SU-DHL-6 (cell line): Measurements from ENCODE around the gene TMEM182.

Experiments
- H2AFZ ChIP-seq: fragments of 200-600 bp; sonication (generic); 2 replicates; pipeline ENCODE4 v1.6.1; 2014; ENCODE audit warnings: low read depth, mild to moderate bottlenecking, moderate library complexity, mixed read lengths, antibody characterized with exemption, low read length; ENCODE audit not compliant: severe bottlenecking
- H3F3A ChIP-seq: fragments of 200-600 bp; shearing (Covaris generic); 2 replicates; pipeline ENCODE4 v1.6.0; 2016; ENCODE audit warnings: antibody characterized with exemption, mild to moderate bottlenecking; ENCODE audit not compliant: insufficient read depth
- H3K27ac ChIP-seq: fragments of 200-600 bp; sonication (generic); 2 replicates; pipeline ENCODE4 v1.5.1; 2016; ENCODE audit warnings: low read depth, mild to moderate bottlenecking, low read length, moderate library complexity, mixed read lengths
- H3K27me3 ChIP-seq: fragments of 200-600 bp; sonication (generic), shearing (Covaris generic); 2 replicates; pipeline ENCODE4 v1.6.0; 2014; ENCODE audit warnings: mild to moderate bottlenecking, low read length
- H3K36me3 ChIP-seq: fragments of 200-600 bp; sonication (generic); 2 replicates; pipeline ENCODE4 v1.6.1; 2014; ENCODE audit warnings: mild to moderate bottlenecking, low read length, mixed read lengths
- H3K4me2 ChIP-seq: fragments of 300-600, 200-600 bp; shearing (Covaris generic), sonication (generic); 2 replicates; pipeline ENCODE4 v1.6.0; 2014; ENCODE audit warnings: low read length, low read depth, mild to moderate bottlenecking; ENCODE audit not compliant: poor library complexity, severe bottlenecking
- H3K4me3 ChIP-seq: fragments of 200-600 bp; sonication (generic); 2 replicates; pipeline ENCODE4 v1.5.1; 2014; ENCODE audit warnings: antibody characterized with exemption, low read length, mild to moderate bottlenecking, mixed read lengths; ENCODE audit not compliant: insufficient read depth, poor library complexity, severe bottlenecking
- H3K79me2 ChIP-seq: fragments of 200-600 bp; sonication (generic); 2 replicates; pipeline ENCODE4 v1.6.1; 2014; ENCODE audit warnings: mild to moderate bottlenecking, low read length, moderate library complexity; ENCODE audit not compliant: insufficient read depth
- H3K9ac ChIP-seq: fragments of 200-600 bp; sonication (generic); 2 replicates; pipeline ENCODE4 v1.7.0; 2014; ENCODE audit warnings: mild to moderate bottlenecking, low read length
- H3K9me2 ChIP-seq: fragments of 200-600 bp; sonication (generic); replicated peaks from 2 replicates; pipeline ENCODE4 v1.6.1; 2014; ENCODE audit warnings: low read length; ENCODE audit not compliant: insufficient read depth
- H3K9me3 ChIP-seq: fragments of 200-600 bp; sonication (generic); 2 replicates; pipeline ENCODE4 v1.6.1; 2014; ENCODE audit warnings: low read length, mixed read lengths; ENCODE audit not compliant: insufficient read depth
- H4K20me1 ChIP-seq: fragments of 200-600 bp; sonication (generic); 2 replicates; pipeline ENCODE4 v1.6.1; 2014; ENCODE audit warnings: low read depth, mild to moderate bottlenecking, antibody characterized with exemption, low read length, moderate library complexity, mixed read lengths
- EZH2phosphoT487 ChIP-seq: fragments of 200-600 bp; sonication (generic), shearing (Covaris generic); conservative IDR thresholded peaks from 2 replicates; pipeline ENCODE4 v1.6.1; 2018; ENCODE audit warnings: mild to moderate bottlenecking, antibody characterized with exemption, low read length, moderate library complexity, mixed read lengths
- TF ChIP-seq, protein P1 (sequence below): fragments of 200-600 bp; sonication (generic); IDR thresholded peaks from one replicate; pipeline ENCODE4 v1.5.1; 2017; ENCODE audit warnings: antibody characterized with exemption, mild to moderate bottlenecking, low read length, moderate library complexity; ENCODE audit not compliant: insufficient read depth, poor library complexity, severe bottlenecking

The TMEM182 gene

DNA sequence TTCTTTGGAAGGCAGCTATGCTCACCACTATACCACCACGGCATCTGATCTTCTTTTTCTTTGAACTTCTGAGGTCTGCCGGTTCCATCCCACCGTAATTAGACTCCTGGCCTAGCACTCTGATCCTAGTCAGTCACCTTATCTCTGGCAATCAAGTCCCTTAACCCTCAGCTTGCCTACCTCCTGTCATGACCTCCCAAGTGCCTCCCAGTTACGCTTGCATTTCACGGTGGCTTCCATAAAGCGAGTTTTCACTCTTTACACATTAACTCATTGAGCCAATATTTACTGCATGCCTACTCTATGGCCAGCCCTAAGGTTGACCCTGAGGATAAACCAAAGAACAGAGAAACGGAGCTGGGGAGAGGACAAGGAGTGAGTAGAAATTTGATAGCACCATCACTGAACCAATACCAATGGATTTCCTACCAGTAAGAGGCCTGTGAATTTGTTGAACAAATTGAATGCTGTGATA is 37.8 kb upstream of the TMEM182 start:
- Histone ChIP-seq H3K9me2 (no peaks in the 10 kb centered on the region), H3K27ac (no peak overlapping the region), H2AFZ (no peak overlapping the region), H3K4me3 (no peak overlapping the region), H3K9ac (no peak overlapping the region), H3K36me3 (peaks cover 15% of the 10 kb centered on the region; the same call in 1 of the 2 replicates), H3K4me2 (no peak overlapping the region), H4K20me1 (no peaks in the 10 kb centered on the region), H3K9me3 (no peaks in the 10 kb centered on the region), H3F3A (no peaks in the 10 kb centered on the region), H3K79me2 (no peaks in the 10 kb centered on the region), H3K27me3 (no peaks in the 10 kb centered on the region)
- TF ChIP-seq, protein P1, sequence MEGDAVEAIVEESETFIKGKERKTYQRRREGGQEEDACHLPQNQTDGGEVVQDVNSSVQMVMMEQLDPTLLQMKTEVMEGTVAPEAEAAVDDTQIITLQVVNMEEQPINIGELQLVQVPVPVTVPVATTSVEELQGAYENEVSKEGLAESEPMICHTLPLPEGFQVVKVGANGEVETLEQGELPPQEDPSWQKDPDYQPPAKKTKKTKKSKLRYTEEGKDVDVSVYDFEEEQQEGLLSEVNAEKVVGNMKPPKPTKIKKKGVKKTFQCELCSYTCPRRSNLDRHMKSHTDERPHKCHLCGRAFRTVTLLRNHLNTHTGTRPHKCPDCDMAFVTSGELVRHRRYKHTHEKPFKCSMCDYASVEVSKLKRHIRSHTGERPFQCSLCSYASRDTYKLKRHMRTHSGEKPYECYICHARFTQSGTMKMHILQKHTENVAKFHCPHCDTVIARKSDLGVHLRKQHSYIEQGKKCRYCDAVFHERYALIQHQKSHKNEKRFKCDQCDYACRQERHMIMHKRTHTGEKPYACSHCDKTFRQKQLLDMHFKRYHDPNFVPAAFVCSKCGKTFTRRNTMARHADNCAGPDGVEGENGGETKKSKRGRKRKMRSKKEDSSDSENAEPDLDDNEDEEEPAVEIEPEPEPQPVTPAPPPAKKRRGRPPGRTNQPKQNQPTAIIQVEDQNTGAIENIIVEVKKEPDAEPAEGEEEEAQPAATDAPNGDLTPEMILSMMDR, result no peak
- TF ChIP-seq EZH2phosphoT487, result no peak

DNA sequence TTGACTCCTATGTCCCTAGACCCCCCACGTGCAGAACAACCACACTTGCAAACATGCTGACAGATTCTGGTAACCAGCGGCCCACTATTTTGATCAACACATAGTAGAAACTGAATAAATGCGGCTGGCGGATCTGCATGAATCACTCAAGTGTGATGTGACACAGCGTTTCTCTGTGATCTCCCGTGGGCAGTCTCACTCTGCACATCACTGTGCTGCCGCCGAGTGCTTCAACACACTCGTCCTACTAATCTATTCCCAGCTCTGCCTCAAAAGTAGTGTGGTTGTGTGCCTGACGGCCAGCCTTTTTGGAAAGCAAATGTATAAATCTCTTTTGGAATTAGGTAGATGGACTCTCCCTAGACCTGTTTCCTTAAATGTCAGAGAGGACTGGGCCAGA is 37.3 kb upstream of the TMEM182 start:
- H3K9me2 ChIP-seq, result no peaks in the 10 kb centered on the region
- no peak for TF ChIP-seq EZH2phosphoT487
- TF ChIP-seq, protein P1, result no peak
- H4K20me1 ChIP-seq, result no peaks in the 10 kb centered on the region
- H3K27me3 ChIP-seq, result no peaks in the 10 kb centered on the region
- no peak overlapping the region for H2AFZ ChIP-seq
- H3K9me3 ChIP-seq, result no peaks in the 10 kb centered on the region
- H3K4me3 ChIP-seq, result no peak overlapping the region
- no peak overlapping the region for H3K4me2 ChIP-seq
- no peak overlapping the region for H3K27ac ChIP-seq
- peaks cover 15% of the 10 kb centered on the region; the same call in 1 of the 2 replicates for H3K36me3 ChIP-seq
- no peaks in the 10 kb centered on the region for H3K79me2 ChIP-seq
- H3K9ac ChIP-seq, result no peak overlapping the region
- H3F3A ChIP-seq, result no peaks in the 10 kb centered on the region

DNA sequence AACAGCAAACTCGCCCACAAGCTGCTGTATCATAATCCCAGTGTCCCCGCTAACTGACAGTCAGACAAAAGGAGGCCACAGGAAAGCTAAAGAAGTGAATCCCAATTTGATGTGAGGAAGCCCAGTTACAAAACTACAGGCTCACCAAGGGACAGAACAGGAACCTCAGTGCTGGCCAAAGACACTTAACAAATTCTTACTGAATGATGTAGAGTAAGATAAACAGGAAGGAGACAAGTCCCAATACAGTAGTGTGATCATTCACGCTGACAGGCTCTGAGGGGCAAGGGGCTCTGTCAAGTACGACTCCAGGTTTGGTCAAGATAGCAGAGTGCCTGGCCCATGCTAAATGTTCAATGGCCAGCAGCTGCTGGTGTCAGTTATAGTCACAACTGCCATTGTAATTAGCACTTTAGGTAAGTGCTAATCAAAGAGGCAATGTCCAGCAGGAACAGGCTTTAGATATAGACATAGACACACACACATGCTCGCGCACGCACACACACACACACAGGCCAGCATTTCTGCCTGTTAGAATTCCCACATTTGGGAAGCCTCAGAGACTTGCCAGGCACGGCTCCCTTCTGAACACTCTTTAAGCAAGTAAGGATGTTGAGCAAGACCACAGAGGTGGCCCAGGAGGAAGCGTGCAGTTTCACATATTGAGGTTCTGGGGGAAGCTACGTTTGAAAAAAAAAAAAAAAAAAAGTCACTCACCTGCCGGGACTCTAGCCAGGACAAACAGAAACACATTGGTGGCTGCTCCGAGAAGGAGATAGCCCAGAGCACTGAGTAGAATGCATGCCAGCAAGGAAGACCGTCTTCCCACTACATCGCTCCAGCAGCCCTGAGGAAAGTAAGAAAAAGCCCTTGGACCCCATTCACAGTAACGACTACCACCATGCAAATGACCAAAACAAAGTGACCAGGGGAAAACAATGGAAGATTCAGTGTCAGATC is 35.4 kb upstream of the TMEM182 start:
- no peak overlapping the region for H3K4me2 ChIP-seq
- H3K27me3 ChIP-seq, result no peaks in the 10 kb centered on the region
- H3K27ac ChIP-seq, result no peak overlapping the region
- TF ChIP-seq, protein P1, result no peak
- no peak for TF ChIP-seq EZH2phosphoT487
- H3F3A ChIP-seq, result no peaks in the 10 kb centered on the region
- H3K79me2 ChIP-seq, result no peaks in the 10 kb centered on the region
- H3K9me3 ChIP-seq, result no peaks in the 10 kb centered on the region
- no peak overlapping the region for H3K9ac ChIP-seq
- no peak overlapping the region for H2AFZ ChIP-seq
- peaks cover 16% of the 10 kb centered on the region; the same call in 1 of the 2 replicates for H3K36me3 ChIP-seq
- no peaks in the 10 kb centered on the region for H3K9me2 ChIP-seq
- H3K4me3 ChIP-seq, result no peak overlapping the region
- H4K20me1 ChIP-seq, result no peaks in the 10 kb centered on the region
